Activated naive CD4-positive, alpha-beta T cell treated with anti-CD3 and anti-CD28 coated beads, Interleukin-2, amount 50 U/mL, for 16 hours (primary cell): Measurements from ENCODE around the gene GALR2.

Experiments
- DNase-seq: peaks from one replicate; pipeline ENCODE4 v3.0.0-alpha.2; 2020

GALR2 gene

DNA sequence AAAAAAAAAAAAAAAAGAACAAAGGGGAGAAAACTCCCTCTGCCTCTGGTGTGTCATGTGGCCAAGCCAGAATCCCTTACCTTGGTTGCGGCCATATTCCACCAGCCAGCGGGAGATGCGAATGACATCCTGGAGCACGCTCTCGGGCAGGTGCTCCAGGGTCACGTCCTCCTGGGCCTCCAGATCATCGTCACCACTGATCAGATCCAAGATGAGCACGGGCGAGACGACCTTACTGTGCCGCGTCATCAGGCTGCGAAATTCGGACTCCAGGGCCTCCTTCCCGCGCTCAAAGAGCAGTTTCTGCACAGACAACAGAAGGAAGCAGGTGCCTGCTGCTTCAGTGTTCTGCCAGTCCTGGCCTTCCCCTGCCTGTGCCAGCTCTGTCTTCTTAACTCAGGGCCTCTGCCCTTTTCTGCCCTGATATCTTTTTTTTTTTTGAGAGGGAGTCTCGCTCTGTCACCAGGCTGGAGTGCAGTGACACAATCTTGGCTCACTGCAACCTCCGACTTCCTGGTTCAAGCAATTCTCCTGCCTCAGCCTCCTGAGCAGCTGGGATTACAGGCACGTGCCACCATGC, 23.2 kb downstream of the GALR2 start:
- no peak for DNase-seq

DNA sequence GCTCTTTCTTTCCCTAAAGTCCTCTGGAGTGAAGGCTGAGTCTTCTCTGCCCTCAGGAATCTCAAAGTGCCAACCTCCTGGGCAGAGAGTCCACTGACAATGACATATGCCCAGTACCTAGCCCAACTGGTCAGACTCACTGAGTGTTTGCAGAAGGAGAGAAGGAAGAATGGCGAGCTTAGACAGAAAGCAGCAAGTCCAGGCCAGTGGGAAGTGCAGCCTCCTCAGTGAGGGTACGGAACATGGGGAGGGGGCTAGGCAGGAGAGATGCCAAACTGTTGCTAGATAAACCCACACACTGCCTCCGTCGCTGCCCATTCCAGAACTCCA, 28.3 kb downstream of the GALR2 start:
- DNase-seq, result no peak

DNA sequence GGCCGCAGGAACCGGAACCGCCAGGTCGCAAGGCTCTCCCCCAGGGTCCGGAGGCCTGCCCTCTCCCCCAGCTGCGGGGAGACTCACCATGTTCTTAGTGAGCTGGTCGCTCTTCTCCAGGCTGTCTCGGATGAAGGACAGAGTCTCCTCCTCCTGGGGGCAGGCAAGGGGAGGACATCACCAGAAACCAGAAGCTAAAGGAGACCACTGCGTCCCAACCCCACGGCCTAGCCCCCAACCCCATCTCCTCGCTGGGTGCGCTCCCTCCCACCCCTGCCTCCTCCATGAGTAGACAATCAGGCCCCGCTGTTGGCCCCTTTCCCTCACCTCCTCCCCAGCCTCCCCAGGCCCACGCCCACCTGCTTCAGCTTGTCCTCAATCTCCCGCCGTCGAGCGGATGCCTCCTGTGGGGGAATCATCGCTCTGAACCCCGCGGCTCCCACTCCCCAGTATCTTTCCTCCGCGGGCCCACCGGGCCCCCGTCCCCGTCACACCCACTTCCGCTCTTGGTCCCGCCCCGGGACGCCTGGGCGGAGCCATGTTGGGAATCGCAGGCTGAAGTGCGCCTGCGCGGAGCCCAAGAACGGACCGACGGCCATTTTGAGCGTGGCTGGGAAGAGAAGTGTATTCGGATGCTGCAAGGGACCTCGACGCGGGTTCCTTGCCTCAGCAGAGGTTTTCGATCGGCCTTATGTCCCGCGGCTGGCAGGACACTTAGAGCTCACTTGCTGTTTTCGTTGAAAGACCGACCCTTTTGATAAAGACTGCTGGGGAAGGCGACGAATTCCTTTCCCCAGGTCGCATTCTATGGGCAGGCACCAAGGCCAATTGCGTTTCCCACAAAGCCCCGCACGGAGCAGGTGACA, 28.9 kb downstream of the GALR2 start, which contains the start of gene EXOC7:
EXOC7 (minus strand) TSS at position 514 of the 866 bp plus-strand sequence; CDS start at position 419, 95 bp downstream.
- DNase-seq, result peak; percentile 92

DNA sequence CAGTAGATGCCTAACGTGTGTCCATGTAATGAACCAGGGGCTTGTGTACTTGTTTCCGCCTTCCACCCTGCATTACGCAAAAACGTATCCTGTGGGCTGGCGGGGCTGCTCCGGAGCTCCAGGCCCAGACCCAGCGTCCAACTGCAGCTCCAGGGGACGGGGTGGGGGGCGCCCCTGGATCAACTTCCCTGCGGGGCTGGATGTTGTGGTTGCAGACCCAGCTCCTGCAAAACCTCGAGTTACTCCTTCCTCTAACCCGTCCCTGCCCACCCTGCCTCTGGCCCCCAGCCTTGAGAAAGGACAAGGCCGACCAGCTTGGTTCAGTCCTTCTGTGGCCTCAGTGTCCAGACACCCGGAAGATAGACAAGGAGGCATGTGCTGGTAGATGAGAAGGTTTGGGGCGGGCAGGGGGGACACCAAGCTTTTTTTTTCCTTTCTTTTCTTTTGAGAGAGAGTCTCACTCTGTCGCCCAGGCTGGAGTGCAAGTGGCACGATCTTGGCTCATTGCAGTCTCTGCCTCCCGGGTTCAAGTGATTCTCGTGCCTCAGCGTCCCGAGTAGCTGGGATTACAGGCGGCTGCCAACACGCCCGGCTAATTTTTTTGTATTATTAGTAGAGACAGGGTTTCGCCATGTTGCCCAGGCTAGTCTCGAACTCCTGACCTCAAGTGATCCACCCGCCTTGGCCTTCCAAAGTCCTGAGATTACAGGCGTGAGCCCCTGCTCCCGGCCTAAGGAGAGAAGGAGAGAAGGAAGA, 29.7 kb downstream of the GALR2 start:
- no peak for DNase-seq

DNA sequence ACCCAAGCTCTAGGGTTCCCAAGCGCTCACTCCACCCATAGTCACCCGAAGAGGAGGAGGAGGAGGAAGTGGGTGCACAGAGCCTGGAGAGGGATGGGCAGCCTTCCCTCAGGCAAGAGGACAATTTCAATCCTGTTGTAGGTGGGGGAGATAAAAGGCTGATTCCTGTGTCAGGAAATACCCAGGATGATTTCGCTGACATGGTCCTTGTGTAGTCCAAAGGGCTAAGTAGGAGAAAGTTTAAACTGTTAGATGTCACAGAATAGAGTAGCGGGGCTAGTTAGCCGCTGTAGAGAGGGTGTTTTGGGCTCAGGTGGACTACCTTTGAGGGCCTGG, 30.3 kb downstream of the GALR2 start:
- DNase-seq, result no peak

DNA sequence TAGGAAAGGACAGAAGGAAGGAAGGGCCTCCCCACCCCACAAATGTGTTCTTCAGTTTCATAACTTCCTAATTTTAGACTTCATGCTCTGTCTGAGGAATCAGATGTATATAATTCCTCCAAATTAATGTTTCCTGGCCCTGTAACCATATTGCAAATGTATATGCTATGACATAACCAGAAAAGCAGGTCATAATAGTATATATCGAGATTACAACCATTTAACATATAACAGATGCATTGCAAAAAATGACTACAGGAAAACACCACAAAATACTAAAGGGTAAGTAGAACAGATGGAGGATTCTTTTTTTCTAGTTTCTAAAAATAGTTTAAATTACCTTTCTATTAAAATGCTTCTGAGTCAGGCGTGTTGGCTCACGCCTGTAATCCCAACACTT, 32.1 kb downstream of the GALR2 start:
- no peak for DNase-seq

DNA sequence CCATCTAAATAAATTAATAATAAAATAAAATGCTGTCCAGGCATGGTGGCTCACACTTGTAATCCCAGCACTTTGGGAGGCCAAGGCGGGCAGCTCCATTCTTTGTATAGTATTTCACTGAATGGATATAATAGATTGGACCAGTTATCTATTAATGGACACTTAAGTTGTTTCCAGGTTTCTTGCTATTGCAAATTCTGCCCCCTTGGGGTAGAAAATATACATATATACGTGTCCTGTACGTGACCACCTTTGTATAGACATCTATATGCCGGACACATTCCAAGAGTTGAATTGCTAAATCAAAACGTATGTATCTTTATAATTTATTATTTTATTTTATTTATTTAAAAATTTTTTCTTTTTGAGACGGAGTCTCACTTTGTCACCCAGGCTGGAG, 32.9 kb downstream of the GALR2 start:
- DNase-seq, result no peak

DNA sequence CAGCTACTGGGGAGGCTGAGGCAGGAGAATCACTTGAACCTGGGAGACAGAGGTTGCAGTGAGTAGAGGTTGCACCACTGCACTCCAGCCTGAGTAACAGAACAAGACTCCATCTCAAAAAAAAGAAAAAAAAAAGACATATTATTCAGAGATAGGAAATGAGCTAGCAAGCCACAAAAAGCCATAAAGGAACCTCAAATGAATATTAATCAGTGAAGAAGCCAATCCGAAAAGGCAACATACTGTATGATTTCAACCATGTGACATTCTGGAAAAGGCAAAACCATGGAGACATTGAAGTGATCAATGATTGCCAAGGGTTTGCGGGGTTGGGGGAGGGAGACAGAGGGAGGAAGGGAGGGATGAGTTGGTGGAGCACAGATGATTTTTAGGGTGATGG, 37.4 kb downstream of the GALR2 start:
- no peak for DNase-seq

DNA sequence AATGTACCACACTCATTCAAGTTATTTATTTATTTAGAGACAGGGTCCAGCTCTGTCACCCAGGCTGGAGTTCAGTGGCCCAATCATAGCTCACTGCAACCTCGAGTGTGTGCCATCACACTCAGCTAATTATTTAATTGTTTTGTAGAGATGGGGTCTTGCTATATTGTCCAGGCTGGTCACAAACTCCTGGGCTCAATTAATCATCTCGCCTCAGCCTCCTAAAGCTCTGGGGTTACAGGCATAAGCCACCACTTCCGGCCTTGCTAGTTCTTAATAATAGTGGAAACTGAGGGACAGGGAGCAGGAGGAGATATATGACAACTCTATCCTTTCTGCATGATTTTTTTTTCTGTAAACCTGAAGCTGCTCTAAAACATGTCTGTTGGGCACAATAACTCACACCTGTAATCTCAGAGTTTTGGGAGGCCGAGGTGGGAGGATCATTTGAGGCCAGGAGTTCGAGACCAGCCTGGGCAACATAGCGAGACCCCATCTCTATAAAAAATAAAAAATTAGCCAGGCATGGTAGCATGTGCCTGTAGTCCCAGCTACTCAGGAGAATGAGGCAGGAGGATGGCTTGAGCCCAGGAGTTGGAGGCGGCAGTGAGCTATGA, 40.7 kb downstream of the GALR2 start:
- DNase-seq, result no peak

DNA sequence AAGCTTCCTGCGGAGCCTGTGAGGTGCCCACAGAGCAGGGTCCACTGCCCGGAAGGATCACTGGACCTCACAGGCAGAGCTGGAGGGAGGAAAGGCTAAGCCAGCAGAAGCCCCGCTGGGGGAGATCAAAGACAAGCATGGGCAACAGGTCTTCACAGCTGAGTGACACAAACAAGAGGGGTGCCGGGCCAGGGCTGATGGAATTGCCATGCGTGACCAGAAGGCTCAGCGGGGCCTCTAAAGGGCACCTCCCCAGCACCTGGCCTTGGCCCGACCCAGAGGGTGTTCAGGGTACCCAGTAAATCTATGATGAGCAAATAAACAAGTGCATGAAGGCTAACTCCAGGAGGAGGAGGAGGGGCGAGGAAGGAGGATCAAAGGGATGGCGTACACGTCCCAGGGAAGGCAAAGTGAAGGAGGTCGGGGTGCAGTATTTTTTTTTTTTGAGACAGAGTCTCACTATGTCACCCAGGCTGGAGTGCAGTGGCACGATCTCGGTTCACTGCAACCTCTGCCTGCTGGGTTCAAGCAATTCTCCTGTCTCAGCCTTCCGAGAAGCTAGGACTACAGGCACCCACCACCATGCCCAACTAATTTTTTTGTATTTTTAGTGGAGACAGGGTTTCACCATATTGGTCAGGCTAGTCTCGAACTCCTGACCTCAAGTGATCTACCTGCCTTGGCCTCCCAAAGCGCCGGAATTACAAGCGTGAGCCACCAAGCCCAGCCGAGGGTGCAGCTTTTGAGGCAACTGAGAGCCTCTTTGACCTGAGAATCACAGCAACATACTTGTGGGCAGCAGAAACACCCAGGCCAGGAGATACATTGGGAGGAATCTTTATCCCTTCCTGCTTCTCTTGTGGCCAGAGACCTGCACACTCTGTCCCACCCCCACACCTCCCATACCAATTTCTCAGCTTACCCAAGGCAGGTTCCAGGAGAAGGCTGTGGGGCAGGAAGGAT, 45.1 kb downstream of the GALR2 start:
- DNase-seq, result no peak

DNA sequence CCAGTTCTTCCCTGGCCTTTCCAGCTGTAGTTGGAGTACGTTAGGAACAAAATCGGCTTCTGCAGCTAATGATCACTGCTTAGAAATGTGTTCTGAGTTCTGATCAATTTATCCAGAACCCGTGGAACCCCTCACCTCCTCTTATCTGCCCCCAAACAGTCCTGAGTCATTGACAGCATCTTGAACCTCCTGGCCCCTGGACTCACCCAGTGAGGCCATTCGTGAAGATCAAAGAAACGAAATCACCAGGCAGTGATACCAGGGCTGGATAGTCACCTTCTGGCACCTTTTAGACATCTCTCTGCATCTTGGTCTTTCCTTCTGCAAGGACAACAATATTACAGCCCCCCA, 46.1 kb downstream of the GALR2 start:
- no peak for DNase-seq

DNA sequence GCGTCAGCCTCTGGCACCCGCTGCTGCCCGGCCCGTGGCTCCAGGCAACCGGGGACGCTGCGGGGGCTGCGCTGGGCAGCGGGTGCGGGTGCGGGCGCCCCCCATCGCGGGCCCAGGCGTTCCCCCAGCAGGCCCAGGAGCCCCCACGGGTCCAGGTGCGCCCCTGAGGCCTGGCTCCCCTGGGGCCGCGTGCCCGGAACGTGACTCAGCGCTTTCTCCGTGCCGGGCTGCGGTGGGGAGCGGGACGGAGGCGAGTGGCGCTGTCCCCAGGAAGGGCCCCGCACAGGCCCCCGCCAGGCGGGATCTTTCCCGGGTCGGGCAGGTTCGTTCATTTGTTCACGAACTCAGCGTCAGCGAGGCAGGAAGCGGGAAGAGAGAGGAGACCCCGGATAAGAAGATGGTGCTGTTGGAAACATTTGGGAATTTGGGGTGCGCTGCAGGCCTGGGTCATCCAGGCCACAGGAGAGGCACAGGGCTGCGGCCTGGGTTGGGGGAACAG, 47.4 kb downstream of the GALR2 start:
- peak; percentile 35 for DNase-seq

DNA sequence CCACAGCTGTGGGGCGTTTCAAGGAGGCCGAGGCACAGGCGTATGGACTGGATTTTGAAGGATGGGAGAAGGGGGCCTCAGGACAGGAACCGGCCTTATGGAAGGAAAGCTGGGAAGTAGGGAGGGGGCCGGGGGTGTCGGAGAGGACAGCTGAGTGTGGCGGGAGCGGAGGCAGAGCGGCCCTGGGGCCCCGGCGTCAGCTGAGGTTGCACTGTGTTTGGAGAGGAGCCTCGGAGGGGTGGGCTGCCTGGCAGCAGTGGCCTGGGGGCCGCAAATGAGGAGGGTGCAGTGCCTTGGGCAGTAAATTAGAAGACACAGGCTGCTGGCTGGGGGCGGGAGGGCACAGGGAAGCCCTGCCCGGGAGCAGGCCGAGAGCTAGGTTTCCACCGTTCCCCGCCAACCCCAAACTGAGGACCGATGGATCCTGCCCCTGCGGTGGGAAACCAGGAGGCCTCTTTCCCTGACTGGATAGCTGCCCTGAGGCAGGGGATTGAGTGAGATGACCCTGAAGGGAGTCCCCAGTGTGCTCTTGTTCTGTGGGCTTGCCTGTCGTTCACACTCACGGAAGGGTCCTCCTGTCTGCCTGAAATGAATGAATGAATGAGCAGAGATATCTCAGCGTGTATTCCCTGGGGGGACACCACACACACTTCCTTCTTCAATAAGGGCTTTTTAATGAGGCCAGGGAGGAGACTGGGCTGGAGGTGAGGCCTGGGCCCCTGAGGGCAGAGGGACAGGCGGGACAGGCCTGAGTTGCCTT, 48.0 kb downstream of the GALR2 start:
- DNase-seq, result no peak

DNA sequence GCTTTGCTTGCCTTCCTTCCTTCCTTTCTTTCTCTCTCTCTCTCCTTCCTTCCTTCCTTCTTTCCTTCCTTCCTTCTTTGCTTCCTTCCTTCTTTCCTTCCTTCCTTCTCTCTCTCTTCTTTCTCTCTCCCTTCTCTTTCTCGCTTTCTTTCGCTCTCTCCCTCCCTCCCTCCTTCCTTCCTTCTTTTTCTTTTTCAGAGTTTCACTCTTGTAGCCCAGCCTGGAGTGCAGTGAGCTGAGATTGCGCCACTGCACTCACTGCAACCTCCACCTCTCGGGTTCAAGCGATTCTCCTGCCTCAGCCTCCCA, 48.6 kb downstream of the GALR2 start:
- no peak for DNase-seq

DNA sequence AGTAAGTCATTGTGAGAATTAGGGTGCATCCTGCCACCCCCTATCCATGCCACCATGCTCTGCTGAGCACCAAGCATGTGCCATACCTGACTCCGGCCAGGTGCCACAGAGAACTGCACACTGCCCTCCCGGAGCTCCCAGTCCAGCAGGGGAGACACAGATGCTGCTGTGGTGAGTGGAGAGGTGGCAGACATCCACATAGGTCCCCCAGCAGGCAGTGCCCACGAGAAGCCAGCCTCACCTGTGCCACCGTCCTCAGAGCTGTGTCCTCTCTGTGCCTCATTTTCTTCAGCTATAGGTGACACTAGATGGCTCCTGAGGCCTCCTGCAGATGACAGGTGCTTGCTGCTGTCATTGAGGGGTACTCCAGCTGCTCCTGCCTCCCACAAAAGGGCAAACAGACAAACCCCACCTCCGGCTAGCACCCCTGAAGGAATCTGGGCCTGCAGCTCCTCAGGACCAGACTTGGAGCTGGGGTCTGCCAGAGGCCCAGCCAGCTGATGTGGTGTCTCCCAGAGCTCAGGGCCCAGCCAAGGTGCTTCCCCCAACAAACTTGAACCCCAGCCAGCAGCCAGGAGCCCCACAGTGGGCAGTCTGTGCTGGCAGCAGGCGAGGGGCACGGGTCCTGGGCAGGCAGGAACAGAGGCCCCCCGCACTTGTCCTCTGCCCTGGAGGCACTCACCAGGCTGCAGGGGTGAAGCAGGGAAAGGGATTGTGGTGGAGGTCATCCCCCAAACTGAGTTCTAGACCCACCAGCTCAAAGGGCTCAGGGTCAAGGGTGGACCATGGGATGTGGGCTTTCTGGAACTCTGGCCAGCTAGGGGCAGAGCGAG, 49.4 kb downstream of the GALR2 start:
- no peak for DNase-seq

DNA sequence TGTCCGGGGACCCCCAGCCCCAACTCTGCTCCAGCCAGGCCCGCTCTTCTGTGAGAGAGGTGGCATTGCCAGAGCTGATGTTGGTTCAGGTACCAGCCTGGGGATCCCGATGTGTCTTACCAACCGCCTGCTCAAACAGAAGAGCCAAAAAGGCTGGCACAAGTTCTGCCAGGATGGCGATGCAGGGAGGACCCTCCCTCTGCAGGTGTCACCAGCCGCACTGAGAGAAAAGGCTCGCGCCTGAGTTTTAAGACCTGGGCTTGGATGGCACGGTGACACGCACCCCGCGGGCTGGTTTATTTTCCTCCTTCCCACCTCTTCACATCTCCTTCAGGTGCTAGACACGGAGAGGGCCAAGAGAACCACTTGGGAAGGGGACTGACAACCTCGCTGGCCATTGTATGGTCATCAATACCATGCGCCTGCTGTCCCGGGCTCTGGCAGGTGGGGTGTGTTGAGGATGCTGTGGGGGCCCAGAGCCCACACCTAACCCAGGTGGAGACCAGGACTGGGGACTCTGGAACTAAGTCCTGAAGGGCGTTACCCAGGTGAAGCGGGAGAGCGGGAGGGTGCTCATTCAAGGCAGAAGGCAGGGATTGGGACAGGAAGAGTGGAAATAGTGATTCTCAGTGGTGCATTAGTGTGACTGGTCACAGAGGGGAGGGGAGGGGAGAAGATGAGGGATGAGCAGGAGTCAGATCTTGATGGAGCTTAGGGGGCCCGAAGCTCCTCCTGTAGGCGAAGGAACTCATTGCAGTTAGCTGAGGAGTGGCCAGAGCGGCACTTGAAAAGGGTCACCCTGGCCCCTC, 50.2 kb downstream of the GALR2 start:
- no peak for DNase-seq

DNA sequence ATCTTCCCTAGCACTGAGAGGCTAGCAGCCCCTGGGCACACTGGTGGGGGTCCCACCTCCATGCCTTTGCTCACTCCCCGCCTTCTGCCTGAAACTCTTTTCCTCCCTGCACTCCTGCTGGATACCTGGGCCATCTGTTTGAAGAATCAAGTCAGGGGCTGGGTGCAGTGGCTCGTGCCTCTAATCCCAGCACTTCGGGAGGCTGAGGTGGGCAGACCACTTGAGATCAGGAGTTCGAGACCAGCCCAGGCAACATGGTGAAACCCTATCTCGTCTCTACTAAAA, 50.8 kb downstream of the GALR2 start:
- no peak for DNase-seq

DNA sequence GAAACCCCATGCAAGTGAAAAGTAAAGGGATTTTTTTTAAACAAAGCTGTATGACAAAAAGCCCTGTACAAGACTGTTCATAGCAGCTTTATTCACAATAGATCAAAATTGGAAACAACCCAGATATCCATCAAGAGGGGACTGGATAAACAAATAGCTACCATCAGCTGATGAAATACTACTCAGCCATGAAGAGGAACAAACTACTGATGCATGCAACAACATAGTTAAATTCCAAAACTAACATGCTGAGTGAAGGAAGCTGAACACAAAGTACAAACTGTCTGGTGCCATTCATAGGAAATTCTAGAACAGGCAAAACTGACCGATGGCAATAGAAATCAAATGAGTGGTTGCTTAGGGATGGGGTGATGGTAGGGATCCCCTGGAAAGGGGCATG, 51.3 kb downstream of the GALR2 start:
- no peak for DNase-seq
